Esophagus muscularis mucosa (tissue), 4 donors: ENCODE results near the gene RAB3GAP2. TPM values are rescaled to one million over a fixed set of nuclear protein-coding genes. Genes with fewer than 3 reads are reported as not detected.
"Not testable (repeated sequence)": the region's sequence is repeated elsewhere in the genome, so short reads cannot be mapped to it uniquely, and the experiment has no call there.

Experiments used
- DNase-seq: peaks from one replicate; pipeline ENCODE4 v3.0.0-alpha.2; 2017; ENCODE audit errors: extremely low spot score
- H3K27ac ChIP-seq, 4 donors: fragments of 200-600 bp; sonication (generic); replicated peaks in 1 of 4; 1 replicate in 3 of 4; 2 replicates in 1 of 4; pipeline ENCODE4 v1.5.1; 2016 to 2019; ENCODE audit warnings: mild to moderate bottlenecking in 1 of 4
- H3K27me3 ChIP-seq, 4 donors: fragments of 200-600 bp; sonication (generic); one replicate each; pipeline versions ENCODE4 v1.5.1 to v1.6.0; 2016 to 2019
- H3K36me3 ChIP-seq, 4 donors: fragments of 200-600 bp; sonication (generic); one replicate each; pipeline ENCODE4 v1.5.1; 2016 to 2019
- H3K4me1 ChIP-seq, 4 donors: fragments of 200-600 bp; sonication (generic); one replicate each; pipeline ENCODE4 v1.5.1; 2016 to 2019
- H3K4me3 ChIP-seq, 4 donors: fragments of 200-600 bp; sonication (generic); 1 replicate in 2 of 4; 2 replicates in 2 of 4; pipeline ENCODE4 v1.5.1; 2016 to 2019; ENCODE audit warnings: mild to moderate bottlenecking in 4 of 4, moderate library complexity in 1 of 4
- H3K9me3 ChIP-seq, 4 donors: fragments of 200-600 bp; sonication (generic); 1 replicate in 3 of 4; 2 replicates in 1 of 4; pipeline ENCODE4 v1.5.1; 2016 to 2019
- EP300 ChIP-seq: sonication (generic); formaldehyde crosslinking; IDR thresholded peaks from one replicate; pipeline ENCODE4 v1.6.1; 2017; ENCODE audit warnings: antibody characterized with exemption
- POLR2A ChIP-seq: fragments of 450-650 bp; IDR thresholded peaks from one replicate; pipeline ENCODE4 v1.6.1; 2017; ENCODE audit warnings: antibody characterized with exemption, moderate library complexity, mild to moderate bottlenecking, low read depth
- POLR2AphosphoS5 ChIP-seq, 2 donors: sonication (generic); formaldehyde crosslinking; IDR thresholded peaks; one replicate each; pipeline ENCODE4 v1.6.1; 2017; ENCODE audit warnings: antibody characterized with exemption in 2 of 2
- WGBS: methylation state at CpG from one replicate; pipeline ENCODE4 v1.1.5; 2018; 5-methylcytosine and 5-hydroxymethylcytosine counted together
- intact Hi-C: fragments of 100-400 bp; cut with DNase I; formaldehyde crosslinking; loops from one replicate; pipeline ENCODE4 v1.15.1; 2023
- total RNA-seq, 4 donors: library from RNA; depleted of rRNA; stranded (reverse); fragments of >200 nt; gene quantifications; one replicate each; pipeline versions ENCODE4 v1.1.0 to v1.2.1, GENCODE V29; 2016
- TF ChIP-seq, protein P1 (sequence below), 3 experiments: fragments of 200-600 bp in 2 of 3; fragments of 450-650 bp in 1 of 3; sonication (generic) in 2 of 3; IDR thresholded peaks; one replicate each; pipeline ENCODE4 v1.5.1; 2017 to 2019; ENCODE audit warnings: antibody characterized with exemption in 3 of 3, mild to moderate bottlenecking in 2 of 3, moderate library complexity in 1 of 3

Gene RAB3GAP2
- total RNA-seq, 4 donors from 2014 or later: 19.8 to 23.0 (median 21.2) TPM

- TF ChIP-seq, protein P1, sequence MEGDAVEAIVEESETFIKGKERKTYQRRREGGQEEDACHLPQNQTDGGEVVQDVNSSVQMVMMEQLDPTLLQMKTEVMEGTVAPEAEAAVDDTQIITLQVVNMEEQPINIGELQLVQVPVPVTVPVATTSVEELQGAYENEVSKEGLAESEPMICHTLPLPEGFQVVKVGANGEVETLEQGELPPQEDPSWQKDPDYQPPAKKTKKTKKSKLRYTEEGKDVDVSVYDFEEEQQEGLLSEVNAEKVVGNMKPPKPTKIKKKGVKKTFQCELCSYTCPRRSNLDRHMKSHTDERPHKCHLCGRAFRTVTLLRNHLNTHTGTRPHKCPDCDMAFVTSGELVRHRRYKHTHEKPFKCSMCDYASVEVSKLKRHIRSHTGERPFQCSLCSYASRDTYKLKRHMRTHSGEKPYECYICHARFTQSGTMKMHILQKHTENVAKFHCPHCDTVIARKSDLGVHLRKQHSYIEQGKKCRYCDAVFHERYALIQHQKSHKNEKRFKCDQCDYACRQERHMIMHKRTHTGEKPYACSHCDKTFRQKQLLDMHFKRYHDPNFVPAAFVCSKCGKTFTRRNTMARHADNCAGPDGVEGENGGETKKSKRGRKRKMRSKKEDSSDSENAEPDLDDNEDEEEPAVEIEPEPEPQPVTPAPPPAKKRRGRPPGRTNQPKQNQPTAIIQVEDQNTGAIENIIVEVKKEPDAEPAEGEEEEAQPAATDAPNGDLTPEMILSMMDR (IDR thresholded peaks at IDR 0.05): no peak
- TF ChIP-seq POLR2AphosphoS5 (IDR thresholded peaks at IDR 0.05) (no peak), EP300 (no peak), POLR2A (no peak)
- DNase-seq: no peak
- peaks cover 26 to 37% (median 32%) of the 10 kb centered on the region in 4 donors for H3K4me1 ChIP-seq
- WGBS: 93% methylated on average over 2 of the region's 2 CpGs
- H3K36me3 ChIP-seq: peaks cover 0 to 16% (median 2%) of the 10 kb centered on the region in 4 donors
- H3K9me3 ChIP-seq: no peaks in the 10 kb centered on the region
- no peaks in the 10 kb centered on the region for H3K27me3 ChIP-seq
- H3K27ac ChIP-seq: no peak overlapping the region
- H3K4me3 ChIP-seq: no peak overlapping the region
- intact Hi-C loops: no loop called here
These were observed 3.2 kb downstream of the RAB3GAP2 start for GRCh38 chr1:220269036-220269435.

DNA sequence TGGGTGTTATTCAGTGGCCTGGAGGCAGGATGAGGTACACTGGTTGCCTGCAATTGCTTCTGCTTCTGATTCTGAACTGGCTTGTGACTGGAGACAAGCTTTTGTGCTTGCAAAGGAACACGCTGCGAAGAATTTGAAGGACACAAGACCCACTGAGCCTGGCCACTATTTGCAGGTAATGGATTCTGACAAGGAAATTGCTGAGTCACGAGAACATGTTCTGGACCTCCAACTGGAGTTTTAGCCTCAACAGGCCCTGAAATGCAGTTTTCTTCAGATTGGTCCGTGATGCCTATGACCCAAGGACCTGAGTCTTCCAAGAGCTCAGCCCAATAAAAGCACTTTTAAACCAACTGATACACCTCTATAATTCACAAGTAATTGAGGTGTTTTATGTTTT is 4.6 kb downstream of the RAB3GAP2 start:
- 95% methylated on average over 4 of the region's 4 CpGs for WGBS
- Histone ChIP-seq H3K27me3 (no peaks in the 10 kb centered on the region), H3K4me3 (no peak overlapping the region), H3K9me3 (no peaks in the 10 kb centered on the region), H3K4me1 (peaks cover 22 to 32% (median 29%) of the 10 kb centered on the region in 4 donors), H3K27ac (no peak overlapping the region), H3K36me3 (peaks cover 0 to 16% (median 2%) of the 10 kb centered on the region in 4 donors)
- DNase-seq: no peak
- intact Hi-C loops: no loop called here
- TF ChIP-seq EP300 (no peak), POLR2A (no peak), POLR2AphosphoS5 (IDR thresholded peaks at IDR 0.05) (no peak)
- TF ChIP-seq, protein P1 (IDR thresholded peaks at IDR 0.05): no peak

- 95% methylated on average over 3 of the region's 3 CpGs for WGBS
- intact Hi-C loops: not testable (repeated sequence)
These were observed 12.0 kb downstream of the RAB3GAP2 start for GRCh38 chr1:220260228-220260627.

GRCh38 chr1:220259756-220260155 is 12.5 kb downstream of the RAB3GAP2 start:
- H3K4me3 ChIP-seq, H3K27ac ChIP-seq, DNase-seq, H3K4me1 ChIP-seq, H3K9me3 ChIP-seq, intact Hi-C loops, H3K36me3 ChIP-seq, H3K27me3 ChIP-seq: not testable (repeated sequence)

More at GRCh38 chr1:220260228-220260627, 12.0 kb downstream of the RAB3GAP2 start:
- not testable (repeated sequence) for H3K4me1 ChIP-seq, H3K27ac ChIP-seq, H3K4me3 ChIP-seq, H3K9me3 ChIP-seq, H3K27me3 ChIP-seq, H3K36me3 ChIP-seq, DNase-seq

- H3K27ac ChIP-seq, H3K4me3 ChIP-seq, intact Hi-C loops, H3K27me3 ChIP-seq, H3K9me3 ChIP-seq, H3K4me1 ChIP-seq, DNase-seq: not testable (repeated sequence)
- 96% methylated on average over 3 of the region's 3 CpGs for WGBS
- peaks cover 12 to 19% (median 15%) of the 10 kb centered on the region in 4 donors for H3K36me3 ChIP-seq
These were observed 16.1 kb downstream of the RAB3GAP2 start for GRCh38 chr1:220256194-220256593.

- WGBS: 88% methylated on average over 1 of the region's 1 CpG
- Histone ChIP-seq H3K27me3 (no peaks in the 10 kb centered on the region), H3K36me3 (peaks cover 12 to 27% (median 18%) of the 10 kb centered on the region in 4 donors), H3K4me1 (no peaks in the 10 kb centered on the region), H3K9me3 (peaks cover 0 to 2% (median 1%) of the 10 kb centered on the region in 4 donors), H3K4me3 (no peak overlapping the region), H3K27ac (no peak overlapping the region)
- TF ChIP-seq POLR2AphosphoS5 (IDR thresholded peaks at IDR 0.05): no peak
- no peak for TF ChIP-seq EP300
- TF ChIP-seq, protein P1 (IDR thresholded peaks at IDR 0.05): no peak
- TF ChIP-seq POLR2A: no peak
- intact Hi-C loops: no loop called here
- DNase-seq: no peak
These were observed 17.0 kb downstream of the RAB3GAP2 start for GRCh38 chr1:220255204-220255603.

DNA sequence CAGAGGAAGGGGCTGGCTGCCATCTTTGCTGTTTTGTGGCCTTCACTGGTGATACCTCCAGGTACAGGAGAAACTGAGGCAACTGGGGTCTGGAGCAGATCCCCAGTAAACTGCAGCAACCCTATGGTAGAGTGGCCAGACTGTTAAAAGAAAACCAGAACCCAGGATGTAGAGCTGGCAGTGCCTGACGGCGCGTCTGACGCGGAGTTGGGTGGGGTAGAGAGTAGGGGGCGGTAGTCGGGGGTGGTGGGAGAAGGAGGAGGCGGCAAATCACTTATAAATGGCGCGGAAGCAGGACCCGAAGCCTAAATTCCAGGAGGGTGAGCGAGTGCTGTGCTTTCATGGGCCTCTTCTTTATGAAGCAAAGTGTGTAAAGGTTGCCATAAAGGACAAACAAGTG is 19.0 kb downstream of the RAB3GAP2 start:
- H3K4me3 ChIP-seq, DNase-seq, H3K4me1 ChIP-seq, H3K27ac ChIP-seq, H3K27me3 ChIP-seq, intact Hi-C loops: not testable (repeated sequence)
- peaks cover 12 to 42% (median 18%) of the 10 kb centered on the region in 4 donors for H3K36me3 ChIP-seq
- 98% methylated on average over 12 of the region's 12 CpGs for WGBS
- peaks cover 0 to 18% (median 4%) of the 10 kb centered on the region in 4 donors for H3K9me3 ChIP-seq
